GM04503 (cell line): ENCODE results near the gene BRIP1.
A peak's percentile ranks its signal among the peaks of the same experiment; 100 is the strongest.
"Not testable (repeated sequence)": the region's sequence is repeated elsewhere in the genome, so short reads cannot be mapped to it uniquely, and the experiment has no call there.

Experiments used
- DNase-seq: peaks from one replicate; pipeline ENCODE4 v3.0.0-alpha.2; 2012; ENCODE audit warnings: low read depth

The BRIP1 gene

GRCh38 chr17:61827649-61828395 is 35.5 kb downstream of the BRIP1 start:
- no peak for DNase-seq

- not testable (repeated sequence) for DNase-seq
These were observed 36.5 kb downstream of the BRIP1 start for GRCh38 chr17:61826866-61827265.

GRCh38 chr17:61826198-61826597 is 37.1 kb downstream of the BRIP1 start:
- not testable (repeated sequence) for DNase-seq

- DNase-seq, result no peak
These were observed 37.7 kb downstream of the BRIP1 start for GRCh38 chr17:61825448-61826137.

GRCh38 chr17:61822326-61823285 is 40.7 kb downstream of the BRIP1 start:
- DNase-seq, result no peak

- DNase-seq, result no peak
These were observed 41.7 kb downstream of the BRIP1 start for GRCh38 chr17:61821655-61822054.

- not testable (repeated sequence) for DNase-seq
These were observed 44.1 kb downstream of the BRIP1 start for GRCh38 chr17:61819265-61819664.

- no peak for DNase-seq
These were observed 45.1 kb downstream of the BRIP1 start for GRCh38 chr17:61818225-61818624.

- DNase-seq, result no peak
These were observed 45.9 kb downstream of the BRIP1 start for GRCh38 chr17:61817452-61817851.

- no peak for DNase-seq
These were observed 46.8 kb downstream of the BRIP1 start for GRCh38 chr17:61816538-61816937.

GRCh38 chr17:61815863-61816503 is 47.3 kb downstream of the BRIP1 start:
- no peak for DNase-seq

- DNase-seq, result no peak
These were observed 48.8 kb downstream of the BRIP1 start for GRCh38 chr17:61814485-61814884.

- DNase-seq, result no peak
These were observed 50.1 kb downstream of the BRIP1 start for GRCh38 chr17:61813211-61813610.

- DNase-seq, result no peak
These were observed 50.6 kb downstream of the BRIP1 start for GRCh38 chr17:61812747-61813146.

GRCh38 chr17:61809816-61810392 is 53.4 kb downstream of the BRIP1 start:
- no peak for DNase-seq

GRCh38 chr17:61808442-61808841 is 54.9 kb downstream of the BRIP1 start:
- no peak for DNase-seq

GRCh38 chr17:61806936-61807335 is 56.4 kb downstream of the BRIP1 start:
- no peak for DNase-seq

GRCh38 chr17:61806081-61806828 is 57.1 kb downstream of the BRIP1 start:
- no peak for DNase-seq

- peak; percentile 51 for DNase-seq
These were observed 57.9 kb downstream of the BRIP1 start for GRCh38 chr17:61805399-61805798.

- no peak for DNase-seq
These were observed 59.5 kb downstream of the BRIP1 start for GRCh38 chr17:61803796-61804195.

- DNase-seq, result no peak
These were observed 60.1 kb downstream of the BRIP1 start for GRCh38 chr17:61803216-61803615.
